ENCODE measurements around the gene GOLPH3L.
"Not testable (repeated sequence)": the region's sequence is repeated elsewhere in the genome, so short reads cannot be mapped to it uniquely, and the experiment has no call there.

Gene GOLPH3L

GRCh38 chr1:150601540-150601939 is 95.4 kb downstream of the GOLPH3L start:
- H3K4me1 ChIP-seq: no peaks in the 10 kb centered on the region; the same call in none of the 2 replicates
- no peaks in the 10 kb centered on the region for H3K9me3 ChIP-seq
- H3K36me3 ChIP-seq: no peaks in the 10 kb centered on the region; the same call in 1 of the 2 replicates
- no peaks in the 10 kb centered on the region for H3K27me3 ChIP-seq
- H3K4me3 ChIP-seq (ENCODE audit: low read depth, low read length): no peak overlapping the region
- no peak for TF ChIP-seq CTCF (IDR thresholded peaks at IDR 0.05; ENCODE audit: low read depth, low read length)
- DNase-seq: no peak

GRCh38 chr1:150598346-150598745 is 98.6 kb downstream of the GOLPH3L start:
- H3K4me1 ChIP-seq; H3K4me3 ChIP-seq (ENCODE audit: low read depth, low read length); H3K36me3 ChIP-seq; H3K9me3 ChIP-seq; H3K27me3 ChIP-seq; DNase-seq: not testable (repeated sequence)

DNA sequence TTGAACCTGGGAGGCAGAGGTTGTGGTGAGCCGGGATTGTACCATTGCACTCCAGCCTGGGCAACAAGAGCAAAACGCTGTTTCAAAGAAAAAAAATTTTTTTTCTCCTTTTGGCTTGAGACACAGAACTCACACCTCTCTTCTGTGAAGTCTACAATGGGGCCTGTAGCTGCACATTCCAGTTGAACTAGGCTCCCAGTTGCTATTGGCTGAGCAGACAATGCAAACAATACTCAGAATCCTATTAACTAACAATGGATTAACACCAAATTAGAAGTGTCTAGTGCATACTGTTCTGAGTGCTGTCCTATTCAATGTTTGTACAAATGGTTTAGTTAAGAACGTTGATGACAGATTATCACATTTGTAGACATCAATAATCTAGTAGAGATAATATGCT is 100.0 kb downstream of the GOLPH3L start:
- no peaks in the 10 kb centered on the region for H3K9me3 ChIP-seq
- no peaks in the 10 kb centered on the region for H3K4me1 ChIP-seq
- TF ChIP-seq CTCF (IDR thresholded peaks at IDR 0.05; ENCODE audit: low read depth, low read length): no peak
- H3K36me3 ChIP-seq: no peaks in the 10 kb centered on the region; the same call in 1 of the 2 replicates
- no peaks in the 10 kb centered on the region for H3K27me3 ChIP-seq
- no peak for DNase-seq
- no peak overlapping the region for H3K4me3 ChIP-seq (ENCODE audit: low read depth, low read length)

Measured in BE2C (cell line).